K562 (cell line): ENCODE results near the gene CPT1C. TPM values are rescaled to one million over a fixed set of nuclear protein-coding genes. Genes with fewer than 3 reads are reported as not detected.

Source experiments
- ATAC-seq: fragments of 200-7000 bp; cut with Tn5 transposase; 3 replicates; pipeline ENCODE4 v1.9.1; 2020; ENCODE audit warnings: moderate library complexity
- BruUV-seq: library from RNA; stranded (reverse); fragments of 400-500 nt; replicated peaks from 2 replicates; lab custom pipeline; 2021; lab: Mats Ljungman, UMichigan
- CTCF ChIA-PET: fragments of 300-600 bp; formaldehyde crosslinking; extraction: SDS; loops from one replicate; lab custom pipeline; 2021; ENCODE audit warnings: low intra/inter-chr PET ratio; lab: Yijun Ruan, JAX
- POLR2A ChIA-PET: fragments of 300-600, 350-650 bp; sonication (Branson Sonifier 250); formaldehyde crosslinking; extraction: SDS; loops from one replicate; lab custom pipeline; 2021; ENCODE audit warnings: antibody characterized with exemption, inconsistent platforms; lab: Yijun Ruan, JAX
- DNase-seq, 4 experiments: peaks; one replicate each; pipeline versions ENCODE4 v3.0.0 to v3.0.0-alpha.2; 2011 to 2018; ENCODE audit warnings: low spot score in 3 of 4, mixed read lengths in 3 of 4; ENCODE audit errors: extremely low read depth in 1 of 4
- FAIRE-seq: peaks from 2 replicates; lab custom pipeline; 2011; peaks lifted over from hg19 to GRCh38; lab: Jason Lieb, UNC
- H2AFZ ChIP-seq: 2 replicates; pipeline ENCODE4 v1.6.0; 2011; ENCODE audit warnings: low read depth, low read length, control low read depth, inconsistent platforms
- H3K27ac ChIP-seq: fragments of 200-600 bp; 3 replicates; pipeline ENCODE4 v1.8.0; 2011; ENCODE audit warnings: low read depth, mild to moderate bottlenecking, control low read depth, inconsistent platforms, low read length, moderate library complexity, mixed read lengths; ENCODE audit errors: extremely low read depth
- H3K27me3 ChIP-seq, 2 experiments: fragments of 300-600 bp in 1 of 2; 2 replicates in 1 of 2; 3 replicates in 1 of 2; pipeline versions ENCODE4 v1.6.0 to v1.8.0; 2011; ENCODE audit warnings: inconsistent platforms in 2 of 2, low read length in 2 of 2, mild to moderate bottlenecking in 1 of 2, mixed read lengths in 1 of 2, moderate library complexity in 1 of 2; ENCODE audit not compliant: control insufficient read depth in 2 of 2, insufficient read depth in 2 of 2
- H3K36me3 ChIP-seq: fragments of 300-600 bp; 3 replicates; pipeline ENCODE4 v1.8.0; 2011; ENCODE audit warnings: mild to moderate bottlenecking, low read length, inconsistent platforms; ENCODE audit not compliant: control insufficient read depth, insufficient read depth
- H3K4me1 ChIP-seq, 2 experiments: fragments of 200-600 bp in 1 of 2; replicated peaks in 1 of 2; 2 replicates in 1 of 2; 3 replicates in 1 of 2; pipeline versions ENCODE4 v1.5.1 to v1.8.0; 2011; ENCODE audit warnings: inconsistent platforms in 2 of 2, low read length in 2 of 2, mild to moderate bottlenecking in 1 of 2, mixed read lengths in 1 of 2, moderate library complexity in 1 of 2; ENCODE audit not compliant: control insufficient read depth in 2 of 2, insufficient read depth in 2 of 2
- H3K4me2 ChIP-seq: 2 replicates; pipeline ENCODE4 v1.6.1; 2011; ENCODE audit warnings: low read length, control low read depth, inconsistent platforms, mixed read lengths; ENCODE audit not compliant: insufficient read depth
- H3K4me3 ChIP-seq: fragments of 200-600 bp; sonication (generic), shearing (Covaris generic); 2 replicates; pipeline ENCODE4 v1.5.1; 2016; ENCODE audit warnings: control low read depth, inconsistent platforms
- H3K79me2 ChIP-seq: fragments of 200-600 bp; 3 replicates; pipeline ENCODE4 v1.8.0; 2011; ENCODE audit warnings: low read length, inconsistent platforms; ENCODE audit not compliant: control insufficient read depth, insufficient read depth
- H3K9ac ChIP-seq, 2 experiments: 2 replicates each; pipeline versions ENCODE4 v1.6.0 to v1.6.1; 2011; ENCODE audit warnings: low read depth in 2 of 2, low read length in 2 of 2, control low read depth in 1 of 2, inconsistent platforms in 1 of 2, mild to moderate bottlenecking in 1 of 2, mixed read lengths in 1 of 2; ENCODE audit not compliant: insufficient read depth in 1 of 2
- H3K9me1 ChIP-seq: one replicate; pipeline ENCODE4 v1.6.0; 2011; ENCODE audit warnings: inconsistent platforms, mild to moderate bottlenecking, low read length, moderate library complexity; ENCODE audit not compliant: control insufficient read depth, insufficient read depth
- H3K9me3 ChIP-seq: replicated peaks from 2 replicates; pipeline ENCODE4 v1.5.1; 2011; ENCODE audit warnings: low read depth, low read length, inconsistent platforms; ENCODE audit not compliant: control insufficient read depth, insufficient read depth
- H4K20me1 ChIP-seq: replicated peaks from 2 replicates; pipeline ENCODE4 v1.6.1; 2011; ENCODE audit warnings: low read length, inconsistent platforms, mixed read lengths; ENCODE audit not compliant: control insufficient read depth, insufficient read depth
- BRD4 ChIP-seq: fragments of 200-600 bp; sonication (generic); IDR thresholded peaks from 2 replicates; pipeline ENCODE4 v1.6.1; 2017; ENCODE audit warnings: inconsistent platforms
- CBX3 ChIP-seq, 2 experiments: IDR thresholded peaks; 1 replicate in 1 of 2; 2 replicates in 1 of 2; pipeline ENCODE4 v1.6.1; 2012; ENCODE audit warnings: inconsistent platforms in 2 of 2, low read length in 2 of 2, borderline replicate concordance in 1 of 2, control low read depth in 1 of 2
- ESRRA ChIP-seq: fragments of 450-650 bp; IDR thresholded peaks from 2 replicates; pipeline ENCODE4 v1.6.1; 2014; ENCODE audit warnings: low read depth, mild to moderate bottlenecking, moderate library complexity, borderline replicate concordance
- HMG20B ChIP-seq: fragments of 250-450 bp; sonication (Bioruptor Pico); IDR thresholded peaks from 2 replicates; pipeline ENCODE4 v1.5.0; 2021; ENCODE audit warnings: mild to moderate bottlenecking
- MAX ChIP-seq: sonication (generic); formaldehyde crosslinking; IDR thresholded peaks from 2 replicates; pipeline ENCODE4 v1.9.0; 2022; ENCODE audit warnings: mild to moderate bottlenecking, missing genetic modification reagents
- PTRF ChIP-seq: fragments of 450-650 bp; IDR thresholded peaks from 2 replicates; pipeline ENCODE4 v1.6.1; 2016; ENCODE audit warnings: mild to moderate bottlenecking, missing genetic modification characterization, missing compliant biosample characterization
- RBM25 ChIP-seq: fragments of 200-400 bp; formaldehyde crosslinking; IDR thresholded peaks from 2 replicates; pipeline ENCODE4 v1.6.1; 2018; ENCODE audit warnings: low read length, low read depth, moderate library complexity; ENCODE audit not compliant: severe bottlenecking
- ZFX ChIP-seq: sonication (generic); formaldehyde crosslinking; IDR thresholded peaks from 2 replicates; pipeline ENCODE4 v1.8.0; 2022; ENCODE audit warnings: mild to moderate bottlenecking, missing genetic modification reagents, moderate library complexity
- ZNF395 ChIP-seq: fragments of 200-800 bp; sonication (Bioruptor generic); IDR thresholded peaks from 2 replicates; pipeline ENCODE4 v1.6.1; 2017; ENCODE audit warnings: missing genetic modification characterization, missing compliant biosample characterization
- ZNF518B ChIP-seq: fragments of 250-450 bp; sonication (Bioruptor Pico); IDR thresholded peaks from 2 replicates; pipeline ENCODE4 v1.5.0; 2021; ENCODE audit warnings: mild to moderate bottlenecking, moderate library complexity
- ZZZ3 ChIP-seq: fragments of 450-650 bp; IDR thresholded peaks from 2 replicates; pipeline ENCODE4 v1.6.1; 2016; ENCODE audit warnings: antibody characterized with exemption, mild to moderate bottlenecking, moderate library complexity
- WGBS: fragments of 100-300 bp; shearing (Covaris generic); methylation state at CpG from one replicate; pipeline ENCODE4 v1.1.6; 2016; ENCODE audit warnings: low coverage, mixed read lengths; ENCODE audit not compliant: insufficient coverage; ENCODE audit errors: missing lambda C conversion rate; 5-methylcytosine and 5-hydroxymethylcytosine counted together
- in situ Hi-C: fragments of 300-500 bp; cut with MboI; formaldehyde crosslinking; loops from 4 replicates; pipeline ENCODE4 v1.15.0; 2018; ENCODE audit warnings: inconsistent platforms, mixed read lengths
- intact Hi-C: fragments of 100-400 bp; cut with micrococcal nuclease; formaldehyde crosslinking; loops from 2 replicates; pipeline ENCODE4 v1.14.2; 2022
- polyA plus RNA-seq, 8 experiments: library from polyadenylated mRNA; depleted of rRNA in 4 of 8; stranded (reverse) in 5 of 8; unstranded in 3 of 8; fragments of >200 nt; fragmentation: Nextera tagmentation in 2 of 8; fragmentation: Illumina TruSeq in 1 of 8; extraction: Ambion mirVana in 2 of 8; extraction: Trizol in 1 of 8; gene quantifications; 2 replicates each; pipeline versions ENCODE4 v1.2.1 to v1.2.3, GENCODE V29; 2011 to 2014; ENCODE audit warnings: inconsistent platforms in 1 of 8, missing spikeins in 1 of 8
- total RNA-seq, 7 experiments: library from RNA; depleted of rRNA in 6 of 7; stranded (reverse); fragments of >200 nt in 6 of 7; fragmentation: Illumina TruSeq in 2 of 7; extraction: Trizol in 2 of 7; gene quantifications; 2 replicates each; pipeline versions ENCODE4 v1.2.1 to v1.2.3, GENCODE V29; 2011 to 2021; ENCODE audit warnings: low replicate concordance in 1 of 7

The CPT1C gene
- total and polyA plus RNA-seq, 9 of the 15 experiments (the other 6 are each of a cell fraction or from before 2014, with no cell fraction given) = 1.9 to 12.3 (median 3.0) TPM

DNA sequence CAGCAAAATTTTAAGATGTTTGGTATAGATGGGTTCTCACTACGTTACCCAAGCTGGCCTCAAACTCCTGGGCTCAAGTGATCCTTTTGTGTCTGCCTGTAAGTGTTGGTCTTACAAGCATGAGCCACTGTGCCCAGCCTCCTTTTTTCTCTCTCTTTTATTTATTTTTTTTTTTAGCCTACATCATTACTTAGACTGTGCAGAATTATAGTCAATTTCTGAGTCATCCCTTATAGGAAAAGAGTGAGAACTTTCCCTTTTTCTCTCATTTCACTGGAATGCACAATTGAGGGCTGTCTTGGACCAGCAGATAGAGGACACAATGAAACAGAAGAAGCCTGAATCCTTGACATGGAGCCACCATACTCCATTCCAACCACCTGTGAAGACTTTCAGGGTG is 58.9 kb downstream of the CPT1C start:
- no TSS peak for BruUV-seq
- in situ Hi-C loops = no loop called here
- Histone ChIP-seq H4K20me1 (no peaks in the 10 kb centered on the region), H3K4me1 (peaks cover 11 to 26% of the 10 kb centered on the region in 2 experiments), H3K9ac (no peak overlapping the region), H3K9me3 (peaks cover 10% of the 10 kb centered on the region), H3K36me3 (no peaks in the 10 kb centered on the region), H3K27me3 (no peaks in the 10 kb centered on the region), H3K4me2 (no peak overlapping the region), H3K27ac (no peak overlapping the region), H2AFZ (no peak overlapping the region; the same call in 1 of the 2 replicates), H3K9me1 (no peaks in the 10 kb centered on the region), H3K79me2 (peaks cover 4% of the 10 kb centered on the region; the same call in 1 of the 3 replicates), H3K4me3 (no peak overlapping the region)
- ChIA-PET CTCF (interaction anchor here (0.7 kb wide), 1 partner anchor 234 kb away, joined by 7 read pairs; no protein-coding TSS in a partner anchor), POLR2A (no interaction called here)
- intact Hi-C loops = no loop called here
- ATAC-seq = no peak
- FAIRE-seq = no peak
- TF ChIP-seq HMG20B = no peak
- WGBS = 46% methylated on average over 1 of the region's 1 CpG
- DNase-seq = no peak

DNA sequence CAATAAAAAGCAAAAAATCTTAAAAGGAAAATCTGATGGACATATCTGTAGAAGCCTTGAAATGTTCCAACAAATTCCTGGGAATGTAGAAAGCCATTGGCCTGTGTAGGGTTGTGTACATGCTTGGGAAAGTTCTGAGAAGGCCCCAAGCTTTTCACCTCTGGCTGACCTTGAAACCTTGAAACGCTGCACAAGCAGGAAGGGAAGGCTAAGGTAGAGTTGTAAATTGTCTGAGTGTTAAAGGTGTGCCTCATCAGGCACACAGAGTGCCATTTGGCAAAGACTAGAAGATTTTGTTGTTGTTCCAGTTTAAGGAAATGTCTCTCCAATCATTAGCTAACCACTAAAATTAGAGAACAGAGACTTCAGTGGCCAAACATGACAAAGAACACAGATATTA is 61.8 kb downstream of the CPT1C start:
- no peak overlapping the region for H3K4me2 ChIP-seq
- WGBS = 38% methylated on average over 1 of the region's 1 CpG
- intact Hi-C loops (no loop called here), in situ Hi-C loops (no loop called here)
- no peak overlapping the region for H3K27ac ChIP-seq
- no peak for TF ChIP-seq ZFX (CRISPR knock-in tag)
- no peak for TF ChIP-seq ZNF395
- peak; percentile 77; the same call in 1 of the 2 replicates for TF ChIP-seq ZZZ3
- TF ChIP-seq CBX3 (IDR thresholded peaks at IDR 0.05; ENCODE audit: borderline replicate concordance in 1 of 2, low read length in 2 of 2) = peak in 1 of 2 experiments; percentile 31; a peak in 1 of 3 replicates
- TF ChIP-seq RBM25 = peak; percentile 16
- peak; percentile 58; the same call in 1 of the 2 replicates for TF ChIP-seq ESRRA
- no peak for TF ChIP-seq MAX
- no peak for TF ChIP-seq ZNF518B (CRISPR knock-in tag)
- no peak for TF ChIP-seq PTRF (tag)
- TF ChIP-seq BRD4 = no peak
- H3K27me3 ChIP-seq = no peaks in the 10 kb centered on the region
- no peak overlapping the region for H3K9ac ChIP-seq
- no TSS peak for BruUV-seq
- CTCF ChIA-PET = no interaction called here
- DNase-seq (no peak), FAIRE-seq (no peak), ATAC-seq (no peak)
- no peaks in the 10 kb centered on the region for H3K36me3 ChIP-seq
- H3K9me3 ChIP-seq = peaks cover 6% of the 10 kb centered on the region
- POLR2A ChIA-PET = interaction anchor here (0.6 to 0.8 kb wide), 2 partner anchors 8 to 11 kb away, joined by 3 read pairs; partner anchors contain the start of gene TSKS
- no peak overlapping the region for H2AFZ ChIP-seq
- peaks cover 0 to 2% of the 10 kb centered on the region in 2 experiments; a peak in 3 of 5 replicates for H3K4me1 ChIP-seq
- H3K9me1 ChIP-seq = no peaks in the 10 kb centered on the region
- H3K4me3 ChIP-seq = no peak overlapping the region
- no peaks in the 10 kb centered on the region for H4K20me1 ChIP-seq
- H3K79me2 ChIP-seq = no peaks in the 10 kb centered on the region
